ENCODE measurements around the gene SPINK8. TPM values are rescaled to one million over a fixed set of nuclear protein-coding genes. Genes with fewer than 3 reads are reported as not detected.

The SPINK8 gene
- total RNA-seq, 4 donors from 2014 or later: not detected

GRCh38 chr3:48318713-48319468 is 14.6 kb downstream of the SPINK8 start:
- peaks cover 10% of the 10 kb centered on the region for H3K9me3 ChIP-seq
- H3K27me3 ChIP-seq: no peaks in the 10 kb centered on the region
- H3K36me3 ChIP-seq: no peaks in the 10 kb centered on the region
- no peak overlapping the region for H3K4me3 ChIP-seq
- 27% methylated on average over 2 of the region's 2 CpGs for WGBS
- TF ChIP-seq EP300 (IDR thresholded peaks at IDR 0.05): no peak
- no peak for TF ChIP-seq CTCF (IDR thresholded peaks at IDR 0.05)
- no peak for TF ChIP-seq POLR2A (IDR thresholded peaks at IDR 0.05)
- no peak for TF ChIP-seq POLR2AphosphoS5 (IDR thresholded peaks at IDR 0.05)
- H3K4me1 ChIP-seq: no peaks in the 10 kb centered on the region
- DNase-seq (ENCODE audit: low spot score in 2 of 2): no peak
- H3K27ac ChIP-seq: no peak overlapping the region

- no peak for TF ChIP-seq EP300 (IDR thresholded peaks at IDR 0.05)
- TF ChIP-seq POLR2A (IDR thresholded peaks at IDR 0.05): no peak
- no peak for TF ChIP-seq CTCF (IDR thresholded peaks at IDR 0.05)
- no peak for TF ChIP-seq POLR2AphosphoS5 (IDR thresholded peaks at IDR 0.05)
- H3K27ac ChIP-seq: no peak overlapping the region
Measured at GRCh38 chr3:48314542-48314941, 18.9 kb downstream of the SPINK8 start.

GRCh38 chr3:48306860-48307530 is 26.5 kb downstream of the SPINK8 start:
- Histone ChIP-seq H3K27ac (no peak overlapping the region), H3K27me3 (no peaks in the 10 kb centered on the region), H3K9me3 (no peaks in the 10 kb centered on the region), H3K4me1 (peaks cover 5% of the 10 kb centered on the region), H3K4me3 (no peak overlapping the region), H3K36me3 (no peaks in the 10 kb centered on the region)
- no peak for DNase-seq (ENCODE audit: low spot score in 2 of 2)
- TF ChIP-seq CTCF (IDR thresholded peaks at IDR 0.05) (no peak), EP300 (IDR thresholded peaks at IDR 0.05) (no peak), POLR2AphosphoS5 (IDR thresholded peaks at IDR 0.05) (no peak)
- WGBS: 79% methylated on average over 4 of the region's 4 CpGs

More at GRCh38 chr3:48314542-48314941, 18.9 kb downstream of the SPINK8 start:
- Histone ChIP-seq H3K9me3 (peaks cover 10% of the 10 kb centered on the region), H3K27me3 (no peaks in the 10 kb centered on the region), H3K4me1 (no peaks in the 10 kb centered on the region), H3K36me3 (no peaks in the 10 kb centered on the region), H3K4me3 (no peak overlapping the region)
- DNase-seq (ENCODE audit: low spot score in 2 of 2): no peak

GRCh38 chr3:48306290-48306689 is 27.2 kb downstream of the SPINK8 start:
- 77% methylated on average over 2 of the region's 2 CpGs for WGBS
- no peaks in the 10 kb centered on the region for H3K27me3 ChIP-seq
- DNase-seq (ENCODE audit: low spot score in 2 of 2): no peak

More at GRCh38 chr3:48306290-48306689, 27.2 kb downstream of the SPINK8 start:
- H3K4me3 ChIP-seq: no peak overlapping the region
- H3K36me3 ChIP-seq: no peaks in the 10 kb centered on the region
- H3K4me1 ChIP-seq: peaks cover 12% of the 10 kb centered on the region
- no peak overlapping the region for H3K27ac ChIP-seq
- TF ChIP-seq POLR2AphosphoS5 (IDR thresholded peaks at IDR 0.05) (no peak), POLR2A (IDR thresholded peaks at IDR 0.05) (no peak), EP300 (IDR thresholded peaks at IDR 0.05) (no peak), CTCF (IDR thresholded peaks at IDR 0.05) (no peak)
- no peaks in the 10 kb centered on the region for H3K9me3 ChIP-seq

All from suprapubic skin (tissue), 4 donors.